ENCODE results near the gene KCNJ12.
"Not testable (repeated sequence)": the region's sequence is repeated elsewhere in the genome, so short reads cannot be mapped to it uniquely, and the experiment has no call there.

The KCNJ12 gene

GRCh38 chr17:21408766-21409300, 32.7 kb downstream of the KCNJ12 start:
- not testable (repeated sequence) for DNase-seq

- DNase-seq, result not testable (repeated sequence)
These were observed 33.2 kb downstream of the KCNJ12 start for GRCh38 chr17:21409388-21409787.

GRCh38 chr17:21409971-21410370, 33.8 kb downstream of the KCNJ12 start:
- not testable (repeated sequence) for DNase-seq

- DNase-seq, result not testable (repeated sequence)
These were observed 34.2 kb downstream of the KCNJ12 start for GRCh38 chr17:21410371-21410770.

- DNase-seq, result not testable (repeated sequence)
These were observed 34.9 kb downstream of the KCNJ12 start for GRCh38 chr17:21410906-21411678.

GRCh38 chr17:21411679-21412205, 35.6 kb downstream of the KCNJ12 start:
- not testable (repeated sequence) for DNase-seq

GRCh38 chr17:21412207-21412681, 36.1 kb downstream of the KCNJ12 start:
- not testable (repeated sequence) for DNase-seq

- not testable (repeated sequence) for DNase-seq
These were observed 37.6 kb downstream of the KCNJ12 start for GRCh38 chr17:21413570-21414279.

GRCh38 chr17:21414616-21415015, 38.5 kb downstream of the KCNJ12 start:
- not testable (repeated sequence) for DNase-seq

- DNase-seq, result not testable (repeated sequence)
These were observed 39.2 kb downstream of the KCNJ12 start for GRCh38 chr17:21415166-21415990.

- not testable (repeated sequence) for DNase-seq
These were observed 40.4 kb downstream of the KCNJ12 start for GRCh38 chr17:21416471-21416981.

- DNase-seq, result not testable (repeated sequence)
These were observed 41.2 kb downstream of the KCNJ12 start for GRCh38 chr17:21417349-21417748.

GRCh38 chr17:21417921-21418320, 41.8 kb downstream of the KCNJ12 start:
- DNase-seq, result no peak

GRCh38 chr17:21418446-21419298, 42.5 kb downstream of the KCNJ12 start:
- DNase-seq, result no peak

GRCh38 chr17:21419299-21420239, 43.4 kb downstream of the KCNJ12 start:
- DNase-seq, result no peak

GRCh38 chr17:21420503-21421090, 44.4 kb downstream of the KCNJ12 start:
- DNase-seq, result not testable (repeated sequence)

GRCh38 chr17:21421421-21422310, 45.5 kb downstream of the KCNJ12 start:
- DNase-seq, result not testable (repeated sequence)
